Right atrium auricular region (tissue), 2 donors: Measurements from ENCODE around the gene CCT6B. TPM values are rescaled to one million over a fixed set of nuclear protein-coding genes. Genes with fewer than 3 reads are reported as not detected.
"Not testable (repeated sequence)": the region's sequence is repeated elsewhere in the genome, so short reads cannot be mapped to it uniquely, and the experiment has no call there.

Source experiments
- DNase-seq: peaks from one replicate; pipeline ENCODE4 v3.0.0-alpha.2; 2019; ENCODE audit warnings: low spot score
- H3K27ac ChIP-seq, 2 donors: fragments of 200-600 bp; sonication (generic); 1 replicate in 1 of 2; 2 replicates in 1 of 2; pipeline ENCODE4 v1.5.1; 2016 to 2019
- H3K27me3 ChIP-seq, 2 donors: fragments of 200-600 bp; sonication (generic); one replicate each; pipeline versions ENCODE4 v1.5.1 to v1.6.0; 2017 to 2019
- H3K36me3 ChIP-seq: fragments of 200-600 bp; sonication (generic); one replicate; pipeline ENCODE4 v1.5.1; 2016
- H3K4me1 ChIP-seq, 2 donors: fragments of 200-600 bp; sonication (generic); one replicate each; pipeline versions ENCODE4 v1.5.1 to v1.6.0; 2017 to 2019
- H3K4me3 ChIP-seq, 2 donors: fragments of 200-600 bp; sonication (generic); 1 replicate in 1 of 2; 2 replicates in 1 of 2; pipeline ENCODE4 v1.5.1; 2017 to 2019; ENCODE audit warnings: mild to moderate bottlenecking in 1 of 2, moderate library complexity in 1 of 2
- H3K9me3 ChIP-seq, 2 donors: fragments of 200-600 bp; sonication (generic); one replicate each; pipeline ENCODE4 v1.5.1; 2019
- total RNA-seq, 2 donors: library from RNA; depleted of rRNA; stranded (reverse); fragments of >200 nt; gene quantifications; one replicate each; pipeline ENCODE4 v1.1.0, GENCODE V29; 2016
- TF ChIP-seq, protein P1 (sequence below), 2 donors: fragments of 200-600 bp; sonication (generic); IDR thresholded peaks; one replicate each; pipeline ENCODE4 v1.5.1; 2019; ENCODE audit warnings: antibody characterized with exemption in 2 of 2

Gene CCT6B
- total RNA-seq, 2 donors from 2014 or later: 1.8 to 1.9 TPM

DNA sequence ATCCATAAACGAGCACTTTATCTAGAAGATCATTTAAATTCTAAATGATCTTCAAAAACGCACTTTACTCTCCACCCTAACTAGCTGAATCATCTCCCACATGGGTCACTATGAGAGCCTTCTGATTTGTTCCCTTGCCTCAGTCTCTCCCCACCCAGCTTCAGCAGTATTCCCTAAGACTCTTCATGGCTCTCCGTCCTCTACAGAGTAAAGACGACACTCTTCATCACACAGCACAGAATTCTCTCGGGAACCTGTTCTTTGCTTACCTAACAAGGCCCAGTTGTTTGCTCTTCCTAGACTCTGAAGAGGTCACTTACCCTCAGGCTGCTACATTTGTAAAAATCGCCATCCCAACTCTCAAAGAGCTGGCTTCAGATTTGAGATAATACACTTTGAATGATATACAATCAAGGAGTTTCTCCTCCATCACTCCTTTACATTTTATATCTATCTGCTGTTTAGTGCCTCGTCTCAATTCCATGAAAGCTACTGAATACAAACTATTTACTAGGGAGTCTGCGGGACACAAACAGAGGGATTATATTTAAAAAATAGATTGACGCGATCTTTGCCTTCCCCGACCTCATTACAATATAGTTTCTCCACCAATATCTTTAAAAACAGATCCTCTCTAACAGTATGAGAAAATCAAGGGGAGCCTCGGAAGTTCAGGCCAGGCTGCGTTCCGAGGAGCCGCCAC is 18.5 kb upstream of the CCT6B start:
- Histone ChIP-seq H3K27ac (peak overlapping the region; percentile 96 to 97), H3K4me1 (peaks cover 0 to 23% of the 10 kb centered on the region in 2 donors)
- TF ChIP-seq, protein P1, sequence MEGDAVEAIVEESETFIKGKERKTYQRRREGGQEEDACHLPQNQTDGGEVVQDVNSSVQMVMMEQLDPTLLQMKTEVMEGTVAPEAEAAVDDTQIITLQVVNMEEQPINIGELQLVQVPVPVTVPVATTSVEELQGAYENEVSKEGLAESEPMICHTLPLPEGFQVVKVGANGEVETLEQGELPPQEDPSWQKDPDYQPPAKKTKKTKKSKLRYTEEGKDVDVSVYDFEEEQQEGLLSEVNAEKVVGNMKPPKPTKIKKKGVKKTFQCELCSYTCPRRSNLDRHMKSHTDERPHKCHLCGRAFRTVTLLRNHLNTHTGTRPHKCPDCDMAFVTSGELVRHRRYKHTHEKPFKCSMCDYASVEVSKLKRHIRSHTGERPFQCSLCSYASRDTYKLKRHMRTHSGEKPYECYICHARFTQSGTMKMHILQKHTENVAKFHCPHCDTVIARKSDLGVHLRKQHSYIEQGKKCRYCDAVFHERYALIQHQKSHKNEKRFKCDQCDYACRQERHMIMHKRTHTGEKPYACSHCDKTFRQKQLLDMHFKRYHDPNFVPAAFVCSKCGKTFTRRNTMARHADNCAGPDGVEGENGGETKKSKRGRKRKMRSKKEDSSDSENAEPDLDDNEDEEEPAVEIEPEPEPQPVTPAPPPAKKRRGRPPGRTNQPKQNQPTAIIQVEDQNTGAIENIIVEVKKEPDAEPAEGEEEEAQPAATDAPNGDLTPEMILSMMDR (IDR thresholded peaks at IDR 0.05): no peak

DNA sequence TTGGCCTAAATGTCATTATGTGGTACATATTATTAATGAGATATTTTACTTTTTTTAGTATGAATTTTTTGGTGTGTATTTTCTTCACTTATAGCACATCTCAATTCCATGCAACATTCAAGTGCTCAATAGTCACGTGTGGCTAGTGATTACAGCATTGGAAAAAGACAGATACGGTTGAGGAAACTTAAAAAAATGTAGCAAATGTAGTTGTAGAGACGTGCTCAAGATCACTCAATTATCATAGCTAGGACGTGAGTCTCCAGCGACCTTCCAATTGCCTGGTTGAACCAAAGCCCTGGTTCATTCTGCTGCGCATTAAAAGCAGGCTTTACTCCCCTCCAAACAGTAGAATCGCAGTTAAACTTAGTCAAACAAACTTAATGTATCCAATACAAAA is 17.9 kb upstream of the CCT6B start:
- H3K27ac ChIP-seq: peak overlapping the region in 1 of 2 donors; percentile 96
- no peaks in the 10 kb centered on the region for H3K36me3 ChIP-seq
- peaks cover 0 to 23% of the 10 kb centered on the region in 2 donors for H3K4me1 ChIP-seq
- no peak overlapping the region for H3K4me3 ChIP-seq
- TF ChIP-seq, protein P1 (IDR thresholded peaks at IDR 0.05): no peak
- no peak for DNase-seq
- no peaks in the 10 kb centered on the region for H3K9me3 ChIP-seq
- no peaks in the 10 kb centered on the region for H3K27me3 ChIP-seq

More for the DNA sequence above, 18.5 kb upstream of the CCT6B start:
- H3K9me3 ChIP-seq: no peaks in the 10 kb centered on the region
- H3K27me3 ChIP-seq: no peaks in the 10 kb centered on the region
- peak overlapping the region; percentile 83 to 94 for H3K4me3 ChIP-seq
- no peaks in the 10 kb centered on the region for H3K36me3 ChIP-seq
- no peak for DNase-seq

DNA sequence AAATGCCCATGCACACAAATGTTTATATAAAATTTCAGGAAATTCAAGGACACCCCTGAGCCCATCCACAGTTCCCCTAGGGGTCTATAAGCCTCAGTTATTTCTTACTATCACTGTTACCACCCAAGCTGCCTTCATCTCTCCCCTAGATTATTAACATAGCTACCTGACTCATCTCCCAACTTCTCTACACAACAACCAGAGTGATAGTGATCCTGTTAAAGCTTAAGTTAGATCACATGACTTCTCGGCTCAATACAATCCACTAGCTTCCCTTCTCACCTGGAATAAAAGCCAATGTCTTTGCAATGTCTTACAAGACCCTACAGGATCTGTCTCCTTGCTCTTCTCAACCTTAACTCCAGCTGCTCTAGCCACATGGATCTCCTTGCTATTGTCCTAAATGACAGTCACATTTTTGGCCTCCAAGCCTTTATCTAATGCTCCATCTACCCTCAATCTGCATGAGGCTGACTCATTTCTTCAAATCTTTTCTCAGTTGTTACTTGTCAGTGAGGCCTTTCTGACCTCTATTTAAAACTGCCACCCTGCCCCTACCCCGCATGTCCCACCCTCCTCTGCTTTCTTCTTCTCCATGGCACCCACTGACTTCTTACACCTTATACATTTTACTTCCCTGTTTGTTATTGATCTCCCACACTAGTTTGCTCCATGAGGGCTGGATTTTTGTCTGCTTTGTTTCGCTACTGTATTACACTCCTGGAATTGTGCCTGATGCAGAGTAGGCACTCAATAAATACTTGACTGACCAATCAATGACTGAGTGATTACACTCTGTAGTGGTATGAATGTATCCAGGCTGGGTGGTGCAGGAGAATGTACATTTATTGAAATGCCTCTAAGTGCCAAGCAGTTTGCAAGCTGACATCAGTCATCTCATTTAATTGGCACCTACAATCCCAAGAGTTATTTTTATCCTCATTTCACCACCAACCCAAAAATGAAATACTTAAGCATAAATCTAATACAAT is 13.8 kb upstream of the CCT6B start:
- peaks cover 0 to 7% of the 10 kb centered on the region in 2 donors for H3K4me1 ChIP-seq
- no peak for DNase-seq
- no peaks in the 10 kb centered on the region for H3K36me3 ChIP-seq
- no peaks in the 10 kb centered on the region for H3K27me3 ChIP-seq
- no peaks in the 10 kb centered on the region for H3K9me3 ChIP-seq
- H3K4me3 ChIP-seq: no peak overlapping the region
- TF ChIP-seq, protein P1 (IDR thresholded peaks at IDR 0.05): no peak
- no peak overlapping the region for H3K27ac ChIP-seq

DNA sequence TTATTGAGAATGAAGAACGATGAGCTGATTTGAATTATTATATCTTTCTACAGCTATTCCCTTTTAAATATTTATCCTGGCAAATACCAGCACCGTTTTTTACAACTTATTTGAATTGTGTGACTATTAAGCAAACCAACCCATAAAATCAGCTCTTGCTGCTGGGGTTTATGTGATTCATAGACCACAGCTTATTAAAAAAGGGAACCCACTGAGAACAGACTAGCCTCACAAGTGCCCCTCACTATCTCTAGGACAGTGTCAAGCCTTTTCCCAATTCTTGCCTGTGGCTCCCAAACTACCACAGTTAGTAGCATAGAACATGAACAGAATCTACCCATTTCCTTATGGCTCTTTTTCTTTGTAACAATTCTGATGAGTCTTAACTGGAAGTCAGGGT is 12.9 kb upstream of the CCT6B start:
- Histone ChIP-seq H3K9me3 (no peaks in the 10 kb centered on the region), H3K27me3 (no peaks in the 10 kb centered on the region), H3K36me3 (no peaks in the 10 kb centered on the region), H3K4me1 (no peaks in the 10 kb centered on the region), H3K27ac (no peak overlapping the region), H3K4me3 (no peak overlapping the region)
- no peak for DNase-seq
- TF ChIP-seq, protein P1 (IDR thresholded peaks at IDR 0.05): no peak

DNA sequence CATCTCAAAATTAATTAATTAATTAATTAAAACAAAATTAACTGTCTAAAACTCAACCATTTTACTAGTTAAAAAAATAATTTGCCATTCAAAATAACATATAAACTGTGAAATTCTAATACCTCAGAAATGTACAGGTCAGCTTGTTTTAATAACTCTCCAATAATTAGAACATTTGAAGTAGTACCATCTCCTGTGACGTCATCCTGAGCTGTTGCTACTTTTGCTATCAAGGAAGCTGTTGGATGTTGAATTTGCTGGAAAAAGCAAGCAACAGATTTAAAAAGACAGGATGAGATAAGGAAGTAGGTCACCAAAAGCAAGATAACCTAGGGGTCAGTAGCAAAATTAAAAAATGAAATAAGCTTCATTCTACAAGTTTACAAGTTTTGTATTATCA is 2.8 kb downstream of the CCT6B start:
- Histone ChIP-seq H3K4me3 (no peak overlapping the region), H3K4me1 (peaks cover 0 to 17% of the 10 kb centered on the region in 2 donors), H3K36me3 (no peaks in the 10 kb centered on the region), H3K27ac (no peak overlapping the region), H3K9me3 (no peaks in the 10 kb centered on the region), H3K27me3 (no peaks in the 10 kb centered on the region)
- no peak for DNase-seq
- TF ChIP-seq, protein P1 (IDR thresholded peaks at IDR 0.05): no peak

DNA sequence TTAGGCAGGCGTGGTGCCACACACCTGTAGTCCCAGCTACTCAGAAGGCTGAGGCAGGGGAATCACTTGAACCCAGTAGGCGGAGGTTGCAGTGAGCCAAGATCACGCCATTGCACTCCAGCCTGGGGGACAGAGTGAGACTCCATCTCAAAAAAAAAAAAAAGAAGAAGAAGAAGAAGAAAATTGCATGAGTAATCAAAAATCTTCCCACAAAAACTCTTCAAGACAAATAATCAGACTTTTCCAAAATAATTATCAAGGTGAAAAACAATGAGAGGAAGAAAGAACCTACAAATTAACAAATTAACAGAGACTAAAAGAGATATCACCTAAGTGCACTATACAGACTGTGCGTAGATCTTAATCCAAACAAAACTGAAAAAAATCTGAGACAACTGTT is 10.5 kb downstream of the CCT6B start:
- not testable (repeated sequence) for H3K27ac ChIP-seq, H3K27me3 ChIP-seq, DNase-seq, H3K4me1 ChIP-seq, H3K9me3 ChIP-seq, H3K36me3 ChIP-seq, H3K4me3 ChIP-seq
